ENCODE measurements around the gene ID3.
"Not testable (repeated sequence)": the region's sequence is repeated elsewhere in the genome, so short reads cannot be mapped to it uniquely, and the experiment has no call there.

The ID3 gene

GRCh38 chr1:23546897-23547584, 12.3 kb downstream of the ID3 start:
- DNase-seq, result no peak

- no peak for DNase-seq
Measured at GRCh38 chr1:23545851-23546250, 13.4 kb downstream of the ID3 start.

GRCh38 chr1:23544444-23545389, 14.6 kb downstream of the ID3 start:
- DNase-seq, result peak; percentile 70

- DNase-seq, result no peak
Measured at GRCh38 chr1:23543707-23544443, 15.4 kb downstream of the ID3 start.

- not testable (repeated sequence) for DNase-seq
Measured at GRCh38 chr1:23542940-23543339, 16.4 kb downstream of the ID3 start.

- DNase-seq, result peak; percentile 89
Measured at GRCh38 chr1:23539698-23540266, 19.5 kb downstream of the ID3 start.

- no peak for DNase-seq
Measured at GRCh38 chr1:23537296-23537973, 21.9 kb downstream of the ID3 start.

- DNase-seq, result no peak
Measured at GRCh38 chr1:23533246-23534023, 25.9 kb downstream of the ID3 start.

- no peak for DNase-seq
Measured at GRCh38 chr1:23531562-23532094, 27.7 kb downstream of the ID3 start.

- peak; percentile 80 for DNase-seq
Measured at GRCh38 chr1:23530747-23531561, 28.3 kb downstream of the ID3 start, which contains the start of gene E2F2. Gene E2F2, minus strand, starts transcription at chr1:23531233. Its CDS starts 440 bp downstream, at chr1:23530793.

- no peak for DNase-seq
Measured at GRCh38 chr1:23530087-23530746, 29.1 kb downstream of the ID3 start.

GRCh38 chr1:23529146-23530086, 29.9 kb downstream of the ID3 start:
- DNase-seq, result no peak

GRCh38 chr1:23528250-23528978, 30.9 kb downstream of the ID3 start:
- peak; percentile 78 for DNase-seq

- no peak for DNase-seq
Measured at GRCh38 chr1:23527900-23528249, 31.4 kb downstream of the ID3 start.

GRCh38 chr1:23527366-23527765, 31.9 kb downstream of the ID3 start:
- DNase-seq, result no peak

- DNase-seq, result no peak
Measured at GRCh38 chr1:23526329-23527041, 32.8 kb downstream of the ID3 start.
